PC-9 (cell line): ENCODE data around the gene CCDC106. TPM values are rescaled to one million over a fixed set of nuclear protein-coding genes. Genes with fewer than 3 reads are reported as not detected.

Source experiments
- BruUV-seq: library from RNA; stranded (reverse); fragments of 400-500 nt; replicated peaks from 2 replicates; lab custom pipeline; 2021; lab: Mats Ljungman, UMichigan
- CTCF ChIA-PET: fragments of 300-600 bp; sonication (Branson Sonifier 250); formaldehyde crosslinking; loops from one replicate; lab custom pipeline; 2022; ENCODE audit warnings: antibody characterized with exemption; lab: Charles Lee
- POLR2A ChIA-PET: fragments of 300-600 bp; sonication (Branson Sonifier 250); formaldehyde crosslinking; loops from one replicate; lab custom pipeline; 2022; ENCODE audit warnings: antibody characterized with exemption; ENCODE audit not compliant: unreplicated experiment; lab: Charles Lee
- DNase-seq, 2 experiments: peaks; one replicate each; pipeline versions ENCODE4 v3.0.0 to v3.0.0-alpha.2; 2015 to 2022; ENCODE audit warnings: mixed read lengths in 1 of 2
- H2AFZ ChIP-seq: fragments of 200-600 bp; sonication (generic); 2 replicates; pipeline ENCODE4 v1.8.1; 2017; ENCODE audit warnings: antibody characterized with exemption
- H3F3A ChIP-seq: fragments of 200-600 bp; sonication (generic); 2 replicates; pipeline ENCODE4 v1.8.1; 2017; ENCODE audit warnings: antibody characterized with exemption, mild to moderate bottlenecking, low read depth; ENCODE audit not compliant: insufficient read depth
- H3K27ac ChIP-seq: fragments of 200-600 bp; sonication (generic); 2 replicates; pipeline ENCODE4 v1.6.1; 2016; ENCODE audit warnings: mixed run types
- H3K27me3 ChIP-seq: fragments of 200-600 bp; sonication (generic); 2 replicates; pipeline ENCODE4 v1.6.1; 2016; ENCODE audit warnings: low read depth, mixed run types; ENCODE audit not compliant: insufficient read depth
- H3K36me3 ChIP-seq: fragments of 200-600 bp; sonication (generic); 2 replicates; pipeline ENCODE4 v1.6.1; 2016; ENCODE audit warnings: low read depth, mixed run types
- H3K4me1 ChIP-seq: fragments of 200-600 bp; sonication (generic); replicated peaks from 2 replicates; pipeline ENCODE4 v1.6.1; 2016; ENCODE audit warnings: mixed run types; ENCODE audit not compliant: insufficient read depth
- H3K4me2 ChIP-seq: fragments of 200-600 bp; sonication (generic); 2 replicates; pipeline ENCODE4 v1.6.1; 2017; ENCODE audit warnings: mixed run types
- H3K4me3 ChIP-seq: fragments of 200-600 bp; sonication (generic); 2 replicates; pipeline ENCODE4 v1.6.1; 2016; ENCODE audit warnings: mixed run types
- H3K79me2 ChIP-seq: fragments of 200-600 bp; sonication (generic); 2 replicates; pipeline ENCODE4 v1.6.1; 2017; ENCODE audit warnings: low read depth, mixed run types
- H3K9me2 ChIP-seq: fragments of 200-600 bp; sonication (generic); 2 replicates; pipeline ENCODE4 v1.8.1; 2017; ENCODE audit warnings: mild to moderate bottlenecking; ENCODE audit not compliant: insufficient read depth
- H3K9me3 ChIP-seq: fragments of 200-600 bp; sonication (generic); 2 replicates; pipeline ENCODE4 v1.8.1; 2016; ENCODE audit warnings: low read depth; ENCODE audit not compliant: insufficient read depth
- H4K20me1 ChIP-seq: fragments of 200-600 bp; sonication (generic); 2 replicates; pipeline ENCODE4 v1.8.1; 2017; ENCODE audit not compliant: insufficient read depth
- EZH2 ChIP-seq: fragments of 200-600 bp; sonication (generic); IDR thresholded peaks from 2 replicates; pipeline ENCODE4 v1.8.0; 2017; ENCODE audit warnings: antibody characterized with exemption, low read depth
- intact Hi-C: fragments of 100-400 bp; cut with micrococcal nuclease; formaldehyde crosslinking; loops from one replicate; pipeline ENCODE4 v1.10.0; 2022; ENCODE audit not compliant: unreplicated experiment
- total RNA-seq: library from RNA; stranded (reverse); gene quantifications from 2 replicates; pipeline ENCODE4 v1.2.3, GENCODE V29; 2021
- TF ChIP-seq, protein P1 (sequence below): fragments of 200-600 bp; sonication (generic); conservative IDR thresholded peaks from 2 replicates; pipeline ENCODE4 v1.6.1; 2017; ENCODE audit warnings: mixed run types, antibody characterized with exemption, mild to moderate bottlenecking, moderate library complexity

The CCDC106 gene
- total RNA-seq, 1 experiment from 2014 or later: 3.2 TPM

DNA sequence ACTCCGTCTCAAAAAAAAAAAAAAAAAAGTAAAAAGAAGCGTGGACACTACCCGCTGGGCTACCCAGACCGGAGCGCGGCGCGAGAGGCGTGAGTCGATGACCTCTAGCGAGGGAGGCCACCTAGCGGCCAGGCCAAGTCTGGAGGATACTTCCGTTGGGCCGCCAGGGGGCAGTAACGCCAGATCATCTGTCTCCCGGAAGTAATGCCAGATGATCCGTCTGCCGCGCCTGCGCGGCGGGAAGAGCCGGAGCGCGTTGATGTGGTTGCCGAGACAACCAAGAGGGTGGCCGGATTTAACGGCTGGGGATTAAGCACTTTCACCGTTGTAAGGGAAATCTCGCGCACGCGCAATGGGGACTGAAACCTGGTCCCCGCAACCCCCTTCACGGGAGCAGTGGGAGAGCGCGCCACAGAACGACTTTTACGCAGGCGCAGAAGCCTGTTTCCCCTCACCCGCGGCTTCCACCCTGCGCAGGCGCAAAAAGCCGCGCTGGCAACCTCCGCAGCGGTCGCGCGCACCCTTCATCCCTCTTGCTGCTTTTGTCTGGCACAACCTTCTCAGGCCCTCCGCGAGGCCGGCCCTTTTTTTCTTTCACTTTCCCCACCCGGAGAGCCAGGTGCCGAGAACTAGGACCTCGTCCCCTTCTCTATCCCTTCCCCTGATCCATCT is 5.8 kb downstream of the CCDC106 start:
- no peaks in the 10 kb centered on the region for H3K27me3 ChIP-seq
- peaks cover 25% of the 10 kb centered on the region for H3K4me1 ChIP-seq
- peak overlapping the region; percentile 68 for H2AFZ ChIP-seq
- peaks cover 33% of the 10 kb centered on the region for H4K20me1 ChIP-seq
- DNase-seq: peak; percentile 96 to 99
- H3K27ac ChIP-seq: peak overlapping the region; percentile 95
- H3F3A ChIP-seq: peaks cover 10% of the 10 kb centered on the region; the same call in 1 of the 2 replicates
- no peaks in the 10 kb centered on the region for H3K9me3 ChIP-seq
- peaks cover 39% of the 10 kb centered on the region for H3K79me2 ChIP-seq
- peak overlapping the region; percentile 79 for H3K4me2 ChIP-seq
- CTCF ChIA-PET: interaction anchor here (0.7 to 1.3 kb wide), 8 partner anchors 14 to 680 kb away, joined by 4 to 11 read pairs (median 4); no protein-coding TSS in a partner anchor
- BruUV-seq: TSS peak; percentile 84
- H3K4me3 ChIP-seq: peak overlapping the region; percentile 72
- intact Hi-C loops: loop anchor here (1.0 to 5.0 kb wide), 3 partner anchors 10 to 489 kb away; partner anchors contain the start of genes ZNF444 and ZNF581
- no peaks in the 10 kb centered on the region for H3K9me2 ChIP-seq
- no peak for TF ChIP-seq EZH2
- TF ChIP-seq, protein P1, sequence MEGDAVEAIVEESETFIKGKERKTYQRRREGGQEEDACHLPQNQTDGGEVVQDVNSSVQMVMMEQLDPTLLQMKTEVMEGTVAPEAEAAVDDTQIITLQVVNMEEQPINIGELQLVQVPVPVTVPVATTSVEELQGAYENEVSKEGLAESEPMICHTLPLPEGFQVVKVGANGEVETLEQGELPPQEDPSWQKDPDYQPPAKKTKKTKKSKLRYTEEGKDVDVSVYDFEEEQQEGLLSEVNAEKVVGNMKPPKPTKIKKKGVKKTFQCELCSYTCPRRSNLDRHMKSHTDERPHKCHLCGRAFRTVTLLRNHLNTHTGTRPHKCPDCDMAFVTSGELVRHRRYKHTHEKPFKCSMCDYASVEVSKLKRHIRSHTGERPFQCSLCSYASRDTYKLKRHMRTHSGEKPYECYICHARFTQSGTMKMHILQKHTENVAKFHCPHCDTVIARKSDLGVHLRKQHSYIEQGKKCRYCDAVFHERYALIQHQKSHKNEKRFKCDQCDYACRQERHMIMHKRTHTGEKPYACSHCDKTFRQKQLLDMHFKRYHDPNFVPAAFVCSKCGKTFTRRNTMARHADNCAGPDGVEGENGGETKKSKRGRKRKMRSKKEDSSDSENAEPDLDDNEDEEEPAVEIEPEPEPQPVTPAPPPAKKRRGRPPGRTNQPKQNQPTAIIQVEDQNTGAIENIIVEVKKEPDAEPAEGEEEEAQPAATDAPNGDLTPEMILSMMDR: peak; percentile 97
- POLR2A ChIA-PET: interaction anchor here (0.6 to 1.4 kb wide), 15 partner anchors 11 to 1193 kb away, joined by 3 to 13 read pairs (median 4); partner anchors contain the start of genes FIZ1, LENG9, UBE2S and ZNF581
- H3K36me3 ChIP-seq: peaks cover 18% of the 10 kb centered on the region; the same call in 1 of the 2 replicates

GRCh38 chr19:55654323-55654867 is 6.4 kb downstream of the CCDC106 start:
- H3K4me3 ChIP-seq: peak overlapping the region; percentile 72
- peaks cover 10% of the 10 kb centered on the region; the same call in 1 of the 2 replicates for H3F3A ChIP-seq
- H2AFZ ChIP-seq: peak overlapping the region; percentile 90
- no TSS peak for BruUV-seq
- H3K27ac ChIP-seq: peak overlapping the region; percentile 95
- peaks cover 25% of the 10 kb centered on the region for H3K4me1 ChIP-seq
- peaks cover 45% of the 10 kb centered on the region for H3K79me2 ChIP-seq
- peak overlapping the region; percentile 79 for H3K4me2 ChIP-seq
- no peaks in the 10 kb centered on the region for H3K27me3 ChIP-seq
- no peaks in the 10 kb centered on the region for H3K9me2 ChIP-seq
- peak; percentile 99 to 100 for DNase-seq
- ChIA-PET CTCF (interaction anchor here (0.5 to 1.3 kb wide), 6 partner anchors 14 to 941 kb away, joined by 4 to 8 read pairs (median 5); partner anchors contain the start of gene ZNF71), POLR2A (interaction anchor here (0.6 to 1.4 kb wide), 22 partner anchors 11 to 1206 kb away, joined by 3 to 13 read pairs (median 4); partner anchors contain the start of genes CDC42EP5, FIZ1, LENG9 and UBE2S)
- peaks cover 39% of the 10 kb centered on the region for H4K20me1 ChIP-seq
- intact Hi-C loops: loop anchor here (1.0 to 5.0 kb wide), 3 partner anchors 11 to 488 kb away; partner anchors contain the start of genes ZNF444 and ZNF581
- no peaks in the 10 kb centered on the region for H3K9me3 ChIP-seq
- TF ChIP-seq, protein P1: 0 out of 2 replicates have a peak, but pooled peaks have one; percentile 3
- TF ChIP-seq EZH2: no peak
- peaks cover 21% of the 10 kb centered on the region for H3K36me3 ChIP-seq
